Osteoblast (primary cell): Measurements from ENCODE around the gene PRPF40B. TPM values are rescaled to one million over a fixed set of nuclear protein-coding genes. Genes with fewer than 3 reads are reported as not detected.

ENCODE experiments used
- DNase-seq: peaks from one replicate; pipeline ENCODE4 v3.0.0; 2011; ENCODE audit warnings: low spot score, mixed read lengths; ENCODE audit not compliant: insufficient read length; ENCODE audit errors: missing footprints
- H2AFZ ChIP-seq: 2 replicates; pipeline ENCODE4 v1.6.0; 2011; ENCODE audit warnings: mild to moderate bottlenecking, low read length
- H3K27ac ChIP-seq: 2 replicates; pipeline ENCODE4 v1.5.1; 2011; ENCODE audit warnings: mild to moderate bottlenecking, low read depth, low read length, moderate library complexity
- H3K27me3 ChIP-seq: 2 replicates; pipeline ENCODE4 v1.6.0; 2012; ENCODE audit warnings: mild to moderate bottlenecking, control low read depth, inconsistent platforms, low read length, moderate library complexity; ENCODE audit not compliant: insufficient read depth
- H3K36me3 ChIP-seq: 2 replicates; pipeline ENCODE4 v1.5.1; 2011; ENCODE audit warnings: mild to moderate bottlenecking, low read length, control low read depth, moderate library complexity; ENCODE audit not compliant: insufficient read depth
- H3K4me1 ChIP-seq: 2 replicates; pipeline ENCODE4 v1.5.1; 2011; ENCODE audit warnings: mild to moderate bottlenecking, low read length, control low read depth, moderate library complexity; ENCODE audit not compliant: insufficient read depth
- H3K4me2 ChIP-seq: 2 replicates; pipeline ENCODE4 v1.6.0; 2011; ENCODE audit warnings: mild to moderate bottlenecking, low read length; ENCODE audit not compliant: insufficient read depth
- H3K4me3 ChIP-seq: fragments of 200-600 bp; sonication (generic); 3 replicates; pipeline ENCODE4 v1.5.1; 2012; ENCODE audit warnings: mild to moderate bottlenecking, low read length, inconsistent platforms; ENCODE audit not compliant: insufficient read depth
- H3K79me2 ChIP-seq: 2 replicates; pipeline ENCODE4 v1.6.0; 2012; ENCODE audit warnings: mild to moderate bottlenecking, low read length, control low read depth, inconsistent platforms; ENCODE audit not compliant: insufficient read depth
- H3K9me3 ChIP-seq: 2 replicates; pipeline ENCODE4 v1.5.1; 2011; ENCODE audit warnings: low read depth, low read length, control low read depth
- H4K20me1 ChIP-seq: 2 replicates; pipeline ENCODE4 v1.6.0; 2012; ENCODE audit warnings: mild to moderate bottlenecking, low read length, control low read depth; ENCODE audit not compliant: insufficient read depth
- total RNA-seq: library from RNA; depleted of rRNA; stranded (reverse); fragments of >200 nt; gene quantifications from 2 replicates; pipeline ENCODE4 v1.2.3, GENCODE V29; 2012
- TF ChIP-seq, protein P1 (sequence below): IDR thresholded peaks from 2 replicates; pipeline ENCODE4 v1.5.1; 2011; ENCODE audit warnings: mild to moderate bottlenecking, low read depth, low read length, moderate library complexity; ENCODE audit errors: extremely low read depth

The PRPF40B gene
- total RNA-seq, 1 donor: 11.6 TPM

- TF ChIP-seq, protein P1, sequence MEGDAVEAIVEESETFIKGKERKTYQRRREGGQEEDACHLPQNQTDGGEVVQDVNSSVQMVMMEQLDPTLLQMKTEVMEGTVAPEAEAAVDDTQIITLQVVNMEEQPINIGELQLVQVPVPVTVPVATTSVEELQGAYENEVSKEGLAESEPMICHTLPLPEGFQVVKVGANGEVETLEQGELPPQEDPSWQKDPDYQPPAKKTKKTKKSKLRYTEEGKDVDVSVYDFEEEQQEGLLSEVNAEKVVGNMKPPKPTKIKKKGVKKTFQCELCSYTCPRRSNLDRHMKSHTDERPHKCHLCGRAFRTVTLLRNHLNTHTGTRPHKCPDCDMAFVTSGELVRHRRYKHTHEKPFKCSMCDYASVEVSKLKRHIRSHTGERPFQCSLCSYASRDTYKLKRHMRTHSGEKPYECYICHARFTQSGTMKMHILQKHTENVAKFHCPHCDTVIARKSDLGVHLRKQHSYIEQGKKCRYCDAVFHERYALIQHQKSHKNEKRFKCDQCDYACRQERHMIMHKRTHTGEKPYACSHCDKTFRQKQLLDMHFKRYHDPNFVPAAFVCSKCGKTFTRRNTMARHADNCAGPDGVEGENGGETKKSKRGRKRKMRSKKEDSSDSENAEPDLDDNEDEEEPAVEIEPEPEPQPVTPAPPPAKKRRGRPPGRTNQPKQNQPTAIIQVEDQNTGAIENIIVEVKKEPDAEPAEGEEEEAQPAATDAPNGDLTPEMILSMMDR: no peak
- H3K27ac ChIP-seq: peak overlapping the region; percentile 92
- H3K79me2 ChIP-seq: peaks cover 78% of the 10 kb centered on the region
- no peaks in the 10 kb centered on the region for H3K27me3 ChIP-seq
- H3K4me2 ChIP-seq: no peak overlapping the region
- DNase-seq: no peak
- H3K4me1 ChIP-seq: peaks cover 45% of the 10 kb centered on the region
- H4K20me1 ChIP-seq: peaks cover 3% of the 10 kb centered on the region
- H3K36me3 ChIP-seq: no peaks in the 10 kb centered on the region
- H3K4me3 ChIP-seq: no peak overlapping the region
- no peak overlapping the region for H2AFZ ChIP-seq
- H3K9me3 ChIP-seq: no peaks in the 10 kb centered on the region
Measured at GRCh38 chr12:49675137-49675536, 51.8 kb downstream of the PRPF40B start.

DNA sequence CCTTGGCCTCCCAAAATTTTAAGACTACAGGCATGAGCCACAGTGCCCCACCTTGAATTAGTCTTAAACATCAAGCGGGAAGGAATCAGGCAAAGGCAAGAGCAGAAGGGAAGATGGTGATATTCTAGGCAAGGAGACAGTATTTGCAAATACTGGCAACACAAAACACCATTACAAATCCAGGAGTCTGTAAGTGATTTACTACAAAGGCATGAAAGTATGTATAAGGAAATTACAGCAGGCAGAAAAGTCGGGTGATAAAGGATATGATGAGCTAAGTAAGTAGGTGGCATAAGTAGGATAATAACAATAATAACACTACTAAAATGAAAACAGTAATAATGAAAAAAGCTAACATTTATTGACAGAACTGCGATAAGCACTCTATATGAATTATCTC is 55.4 kb downstream of the PRPF40B start:
- TF ChIP-seq, protein P1: no peak
- H2AFZ ChIP-seq: no peak overlapping the region
- no peaks in the 10 kb centered on the region for H3K27me3 ChIP-seq
- H4K20me1 ChIP-seq: peaks cover 9% of the 10 kb centered on the region
- H3K4me3 ChIP-seq: no peak overlapping the region
- H3K36me3 ChIP-seq: no peaks in the 10 kb centered on the region
- peaks cover 27% of the 10 kb centered on the region for H3K4me1 ChIP-seq
- DNase-seq: no peak
- no peaks in the 10 kb centered on the region for H3K9me3 ChIP-seq
- no peak overlapping the region for H3K27ac ChIP-seq
- no peak overlapping the region for H3K4me2 ChIP-seq
- peaks cover 79% of the 10 kb centered on the region for H3K79me2 ChIP-seq

DNA sequence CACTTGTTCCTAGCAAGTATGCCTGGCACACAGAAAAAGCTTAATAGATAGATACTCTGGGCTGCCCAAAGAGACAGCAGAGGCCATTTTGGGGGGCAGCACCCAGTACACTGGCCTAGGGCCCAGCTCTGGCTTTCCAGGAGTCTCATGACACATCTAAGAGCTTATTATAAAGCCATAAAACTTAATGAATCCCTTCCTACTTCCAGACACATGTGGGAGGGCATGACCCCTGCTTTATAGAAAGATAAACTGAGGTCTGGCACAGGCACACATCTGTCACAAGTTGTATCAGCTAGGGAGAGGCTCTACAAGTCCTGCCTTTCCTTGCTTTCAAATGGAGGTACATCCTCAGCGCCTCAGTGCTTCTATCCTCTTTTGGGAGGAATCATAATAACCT is 56.7 kb downstream of the PRPF40B start:
- no peak overlapping the region for H2AFZ ChIP-seq
- H3K4me1 ChIP-seq: peaks cover 27% of the 10 kb centered on the region
- H3K27ac ChIP-seq: no peak overlapping the region
- TF ChIP-seq, protein P1: no peak
- no peaks in the 10 kb centered on the region for H3K36me3 ChIP-seq
- no peak overlapping the region for H3K4me2 ChIP-seq
- peaks cover 23% of the 10 kb centered on the region for H4K20me1 ChIP-seq
- peaks cover 90% of the 10 kb centered on the region for H3K79me2 ChIP-seq
- no peaks in the 10 kb centered on the region for H3K9me3 ChIP-seq
- no peaks in the 10 kb centered on the region for H3K27me3 ChIP-seq
- DNase-seq: no peak
- H3K4me3 ChIP-seq: no peak overlapping the region

DNA sequence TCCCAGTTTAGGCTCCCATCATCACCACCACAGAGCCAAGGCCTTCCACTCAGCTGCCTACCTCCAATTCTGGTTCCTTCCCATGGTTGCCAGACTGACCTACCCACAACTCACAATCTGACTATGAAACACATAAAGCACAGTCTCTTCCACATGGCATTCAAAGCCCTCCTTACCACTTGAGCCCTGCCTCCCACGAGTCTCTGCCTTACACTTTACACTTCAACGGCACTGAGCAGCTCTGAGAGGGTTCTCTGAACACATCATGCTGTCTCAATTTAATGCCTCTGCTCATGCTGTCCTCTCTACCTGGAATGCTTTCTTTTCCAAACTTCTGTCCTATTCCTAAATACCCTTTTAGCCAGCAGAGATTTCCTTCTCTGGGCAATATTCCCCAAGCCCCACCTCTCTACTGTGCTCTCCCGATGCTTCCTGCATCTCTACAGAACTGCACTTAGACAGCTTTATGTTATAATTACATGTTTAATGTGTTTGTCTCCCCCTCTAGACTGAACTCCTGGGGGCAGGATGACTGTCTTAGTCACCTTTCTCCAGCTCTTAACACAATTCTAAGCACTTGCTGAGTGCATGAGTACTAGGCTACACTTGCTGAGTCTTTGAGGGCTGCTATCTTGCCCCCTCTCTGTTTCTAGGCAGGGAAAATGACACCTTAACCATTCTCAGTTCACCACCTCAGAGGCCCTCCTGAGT is 60.4 kb downstream of the PRPF40B start:
- no peaks in the 10 kb centered on the region for H3K36me3 ChIP-seq
- no peak overlapping the region for H2AFZ ChIP-seq
- TF ChIP-seq, protein P1: no peak
- no peak for DNase-seq
- H3K9me3 ChIP-seq: no peaks in the 10 kb centered on the region
- peaks cover 22% of the 10 kb centered on the region for H3K4me1 ChIP-seq
- H3K4me3 ChIP-seq: no peak overlapping the region
- no peaks in the 10 kb centered on the region for H3K27me3 ChIP-seq
- no peak overlapping the region for H3K4me2 ChIP-seq
- H3K27ac ChIP-seq: no peak overlapping the region
- peaks cover 88% of the 10 kb centered on the region for H3K79me2 ChIP-seq
- H4K20me1 ChIP-seq: peaks cover 33% of the 10 kb centered on the region
